ENCODE data around the gene CYP3A7. TPM values are rescaled to one million over a fixed set of nuclear protein-coding genes. Genes with fewer than 3 reads are reported as not detected.

Gene CYP3A7
- polyA plus RNA-seq, 1 of the 3 experiments (the other 2 are of a cell fraction), result not detected

DNA sequence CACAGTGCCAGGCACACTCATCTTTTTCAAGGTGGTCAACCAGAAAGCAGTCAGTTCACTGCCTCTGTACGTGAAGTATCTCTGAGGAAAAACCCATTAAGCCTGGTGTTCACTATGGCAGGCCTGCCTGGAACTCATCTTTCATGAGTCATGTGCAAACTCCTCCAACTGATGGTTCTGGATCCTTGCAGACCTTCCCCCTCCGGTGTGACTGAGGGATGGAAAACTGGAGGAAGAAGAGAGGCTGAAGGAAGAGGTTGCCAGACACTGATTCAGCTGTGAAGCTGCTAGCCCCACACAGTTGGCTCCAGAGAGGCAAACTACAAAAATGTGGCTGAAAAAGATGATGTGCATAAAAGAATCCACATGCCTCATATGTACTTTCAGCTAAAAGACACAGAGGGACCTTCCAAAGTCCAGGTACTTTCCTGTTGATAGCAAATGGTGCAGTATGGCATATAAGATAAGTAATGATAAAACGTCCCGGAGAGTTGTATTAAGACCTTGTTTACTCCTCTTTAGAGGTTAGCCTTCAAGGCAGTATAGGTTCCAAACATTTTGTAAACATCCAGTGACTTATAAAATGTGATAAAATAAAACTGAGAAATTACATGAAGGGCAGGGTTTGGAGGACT lies 57.9 kb downstream of the CYP3A7 start:
- ChIA-PET POLR2A (no interaction called here), CTCF (no interaction called here)
- no peaks in the 10 kb centered on the region for H3K9me3 ChIP-seq
- H4K20me1 ChIP-seq (ENCODE audit: insufficient read depth), result no peaks in the 10 kb centered on the region
- no peak for DNase-seq
- H3K4me1 ChIP-seq (ENCODE audit: control insufficient read depth in 1 of 2, insufficient read depth in 2 of 2, low read depth in 1 of 2, low read length in 1 of 2), result peaks cover 0 to 5% of the 10 kb centered on the region in 2 experiments; a peak in 1 of 4 replicates
- TF ChIP-seq RCOR1 (IDR thresholded peaks at IDR 0.05; ENCODE audit: low read length) (no peak), GATA2 (CRISPR knock-in tag; IDR thresholded peaks at IDR 0.05) (no peak), RAD21 (IDR thresholded peaks at IDR 0.05; ENCODE audit: low read length) (no peak), MEF2A (IDR thresholded peaks at IDR 0.05; ENCODE audit: borderline replicate concordance, low read depth) (no peak), YY1 (IDR thresholded peaks at IDR 0.05; ENCODE audit: low read depth) (no peak), EZH2phosphoT487 (IDR thresholded peaks at IDR 0.05; ENCODE audit: borderline replicate concordance, low read depth) (no peak), ZBTB33 (IDR thresholded peaks at IDR 0.05; ENCODE audit: borderline replicate concordance, low read depth) (no peak), FOSL2 (IDR thresholded peaks at IDR 0.05; ENCODE audit: borderline replicate concordance, low read depth) (no peak), NFIC (IDR thresholded peaks at IDR 0.05; ENCODE audit: borderline replicate concordance) (no peak)
- TF ChIP-seq, protein P1, sequence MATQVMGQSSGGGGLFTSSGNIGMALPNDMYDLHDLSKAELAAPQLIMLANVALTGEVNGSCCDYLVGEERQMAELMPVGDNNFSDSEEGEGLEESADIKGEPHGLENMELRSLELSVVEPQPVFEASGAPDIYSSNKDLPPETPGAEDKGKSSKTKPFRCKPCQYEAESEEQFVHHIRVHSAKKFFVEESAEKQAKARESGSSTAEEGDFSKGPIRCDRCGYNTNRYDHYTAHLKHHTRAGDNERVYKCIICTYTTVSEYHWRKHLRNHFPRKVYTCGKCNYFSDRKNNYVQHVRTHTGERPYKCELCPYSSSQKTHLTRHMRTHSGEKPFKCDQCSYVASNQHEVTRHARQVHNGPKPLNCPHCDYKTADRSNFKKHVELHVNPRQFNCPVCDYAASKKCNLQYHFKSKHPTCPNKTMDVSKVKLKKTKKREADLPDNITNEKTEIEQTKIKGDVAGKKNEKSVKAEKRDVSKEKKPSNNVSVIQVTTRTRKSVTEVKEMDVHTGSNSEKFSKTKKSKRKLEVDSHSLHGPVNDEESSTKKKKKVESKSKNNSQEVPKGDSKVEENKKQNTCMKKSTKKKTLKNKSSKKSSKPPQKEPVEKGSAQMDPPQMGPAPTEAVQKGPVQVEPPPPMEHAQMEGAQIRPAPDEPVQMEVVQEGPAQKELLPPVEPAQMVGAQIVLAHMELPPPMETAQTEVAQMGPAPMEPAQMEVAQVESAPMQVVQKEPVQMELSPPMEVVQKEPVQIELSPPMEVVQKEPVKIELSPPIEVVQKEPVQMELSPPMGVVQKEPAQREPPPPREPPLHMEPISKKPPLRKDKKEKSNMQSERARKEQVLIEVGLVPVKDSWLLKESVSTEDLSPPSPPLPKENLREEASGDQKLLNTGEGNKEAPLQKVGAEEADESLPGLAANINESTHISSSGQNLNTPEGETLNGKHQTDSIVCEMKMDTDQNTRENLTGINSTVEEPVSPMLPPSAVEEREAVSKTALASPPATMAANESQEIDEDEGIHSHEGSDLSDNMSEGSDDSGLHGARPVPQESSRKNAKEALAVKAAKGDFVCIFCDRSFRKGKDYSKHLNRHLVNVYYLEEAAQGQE (IDR thresholded peaks at IDR 0.05; ENCODE audit: low read depth, low read length), result no peak
- TF ChIP-seq, protein P2, sequence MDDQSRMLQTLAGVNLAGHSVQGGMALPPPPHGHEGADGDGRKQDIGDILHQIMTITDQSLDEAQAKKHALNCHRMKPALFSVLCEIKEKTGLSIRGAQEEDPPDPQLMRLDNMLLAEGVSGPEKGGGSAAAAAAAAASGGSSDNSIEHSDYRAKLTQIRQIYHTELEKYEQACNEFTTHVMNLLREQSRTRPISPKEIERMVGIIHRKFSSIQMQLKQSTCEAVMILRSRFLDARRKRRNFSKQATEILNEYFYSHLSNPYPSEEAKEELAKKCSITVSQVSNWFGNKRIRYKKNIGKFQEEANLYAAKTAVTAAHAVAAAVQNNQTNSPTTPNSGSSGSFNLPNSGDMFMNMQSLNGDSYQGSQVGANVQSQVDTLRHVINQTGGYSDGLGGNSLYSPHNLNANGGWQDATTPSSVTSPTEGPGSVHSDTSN (IDR thresholded peaks at IDR 0.05), result no peak
- no peaks in the 10 kb centered on the region for H3F3A ChIP-seq (replicated peaks; ENCODE audit: insufficient read depth)
- no peaks in the 10 kb centered on the region for H3K79me2 ChIP-seq (ENCODE audit: insufficient read depth)
- 50% methylated on average over 4 of the region's 4 CpGs for WGBS (ENCODE audit: low lambda C conversion rate)
- H3K27ac ChIP-seq (ENCODE audit: low read depth in 2 of 2, low read length in 1 of 2), result no peak overlapping the region
- no peaks in the 10 kb centered on the region for H3K27me3 ChIP-seq (ENCODE audit: insufficient read depth)
- H3K4me2 ChIP-seq, result no peak overlapping the region
- H2AFZ ChIP-seq (ENCODE audit: low read depth), result no peak overlapping the region
- no peak overlapping the region for H3K4me3 ChIP-seq (ENCODE audit: low read depth in 2 of 2, low read length in 1 of 2)
- H3K9ac ChIP-seq, result no peak overlapping the region
- no peaks in the 10 kb centered on the region for H3K9me2 ChIP-seq
- no peaks in the 10 kb centered on the region for H3K36me3 ChIP-seq (replicated peaks in 1 of 2; ENCODE audit: control insufficient read depth in 1 of 2, insufficient read depth in 2 of 2, low read length in 1 of 2)

All from SK-N-SH (cell line).